NCI-H524 (cell line): Measurements from ENCODE around the gene CADPS2.

ENCODE experiments used
- DNase-seq, 2 experiments: peaks; one replicate each; lab custom pipeline; 2025; lab: John Stamatoyannopoulos, UW

The CADPS2 gene

GRCh38 chr7:122768827-122769226, 117.4 kb downstream of the CADPS2 start:
- DNase-seq = no peak

GRCh38 chr7:122767339-122767738, 118.9 kb downstream of the CADPS2 start:
- DNase-seq = no peak

GRCh38 chr7:122766593-122766992, 119.7 kb downstream of the CADPS2 start:
- DNase-seq = no peak

GRCh38 chr7:122764902-122765301, 121.4 kb downstream of the CADPS2 start:
- DNase-seq = no peak

- no peak for DNase-seq
These were observed 122.2 kb downstream of the CADPS2 start for GRCh38 chr7:122764020-122764419.

- DNase-seq = no peak
These were observed 124.2 kb downstream of the CADPS2 start for GRCh38 chr7:122762071-122762470.

- peak in 1 of 2 experiments; percentile 61 for DNase-seq
These were observed 127.8 kb downstream of the CADPS2 start for GRCh38 chr7:122758501-122758900.

- DNase-seq = no peak
These were observed 129.4 kb downstream of the CADPS2 start for GRCh38 chr7:122756860-122757259.

GRCh38 chr7:122755696-122756095, 130.6 kb downstream of the CADPS2 start:
- DNase-seq = no peak

GRCh38 chr7:122752583-122752982, 133.7 kb downstream of the CADPS2 start:
- no peak for DNase-seq

GRCh38 chr7:122750389-122750788, 135.9 kb downstream of the CADPS2 start:
- DNase-seq = peak in 1 of 2 experiments; percentile 28

GRCh38 chr7:122748195-122748594, 138.1 kb downstream of the CADPS2 start:
- DNase-seq = peak; percentile 39 to 71

GRCh38 chr7:122746948-122747347, 139.3 kb downstream of the CADPS2 start:
- no peak for DNase-seq

- DNase-seq = no peak
These were observed 143.0 kb downstream of the CADPS2 start for GRCh38 chr7:122743211-122743610.

- DNase-seq = no peak
These were observed 147.3 kb downstream of the CADPS2 start for GRCh38 chr7:122738947-122739346.

GRCh38 chr7:122736183-122736582, 150.1 kb downstream of the CADPS2 start:
- no peak for DNase-seq

- no peak for DNase-seq
These were observed 158.5 kb downstream of the CADPS2 start for GRCh38 chr7:122727759-122728158.

- DNase-seq = no peak
These were observed 158.9 kb downstream of the CADPS2 start for GRCh38 chr7:122727354-122727753.

GRCh38 chr7:122726881-122727280, 159.4 kb downstream of the CADPS2 start:
- no peak for DNase-seq

- DNase-seq = no peak
These were observed 161.9 kb downstream of the CADPS2 start for GRCh38 chr7:122724366-122724765.

GRCh38 chr7:122719010-122719578, 167.2 kb downstream of the CADPS2 start:
- DNase-seq = no peak

- no peak for DNase-seq
These were observed 168.7 kb downstream of the CADPS2 start for GRCh38 chr7:122717356-122718089.

GRCh38 chr7:122715183-122715582, 171.1 kb downstream of the CADPS2 start:
- DNase-seq = no peak

GRCh38 chr7:122710916-122711315, 175.3 kb downstream of the CADPS2 start:
- no peak for DNase-seq
